NCI-H345 treated with DMSO at 0.1 percent for 48 hours (cell line): ENCODE data around the gene AHCYL2.
A peak's percentile ranks its signal among the peaks of the same experiment; 100 is the strongest.
"Not testable (repeated sequence)": the region's sequence is repeated elsewhere in the genome, so short reads cannot be mapped to it uniquely, and the experiment has no call there.

ENCODE experiments used
- DNase-seq: peaks from one replicate; lab custom pipeline; 2025; ENCODE audit not compliant: unreplicated experiment; lab: John Stamatoyannopoulos, UW

Gene AHCYL2

GRCh38 chr7:129412501-129412900 is 187.7 kb downstream of the AHCYL2 start:
- no peak for DNase-seq

GRCh38 chr7:129417073-129417472 is 192.2 kb downstream of the AHCYL2 start:
- no peak for DNase-seq

GRCh38 chr7:129421717-129422250 is 197.0 kb downstream of the AHCYL2 start:
- DNase-seq = no peak

GRCh38 chr7:129422727-129423126 is 197.9 kb downstream of the AHCYL2 start:
- DNase-seq = no peak

- no peak for DNase-seq
Observed at GRCh38 chr7:129423700-129424410, 199.0 kb downstream of the AHCYL2 start.

- no peak for DNase-seq
Observed at GRCh38 chr7:129426482-129426881, 201.7 kb downstream of the AHCYL2 start.

GRCh38 chr7:129427526-129428045 is 202.8 kb downstream of the AHCYL2 start:
- no peak for DNase-seq

GRCh38 chr7:129431911-129432643 is 207.2 kb downstream of the AHCYL2 start:
- no peak for DNase-seq

- DNase-seq = peak; percentile 84
Observed at GRCh38 chr7:129433847-129434674, 209.2 kb downstream of the AHCYL2 start, which contains the start of gene STRIP2. Gene STRIP2 (plus strand): TSS chr7:129434432. CDS start chr7:129434473, 41 bp downstream.

GRCh38 chr7:129434675-129435318 is 210.0 kb downstream of the AHCYL2 start:
- no peak for DNase-seq

- DNase-seq = no peak
Observed at GRCh38 chr7:129435414-129435829, 210.6 kb downstream of the AHCYL2 start.

GRCh38 chr7:129436335-129436923 is 211.6 kb downstream of the AHCYL2 start:
- DNase-seq = no peak

GRCh38 chr7:129437190-129437589 is 212.4 kb downstream of the AHCYL2 start:
- DNase-seq = no peak

GRCh38 chr7:129438281-129438838 is 213.5 kb downstream of the AHCYL2 start:
- DNase-seq = no peak

- no peak for DNase-seq
Observed at GRCh38 chr7:129438839-129439651, 214.2 kb downstream of the AHCYL2 start.

GRCh38 chr7:129439963-129440625 is 215.3 kb downstream of the AHCYL2 start:
- no peak for DNase-seq

- no peak for DNase-seq
Observed at GRCh38 chr7:129443612-129444011, 218.8 kb downstream of the AHCYL2 start.

- DNase-seq = not testable (repeated sequence)
Observed at GRCh38 chr7:129444776-129445175, 219.9 kb downstream of the AHCYL2 start.
